Peyer's patch (tissue), 4 donors: ENCODE results near the gene TRIM38. TPM values are rescaled to one million over a fixed set of nuclear protein-coding genes. Genes with fewer than 3 reads are reported as not detected.
A peak's percentile ranks its signal among the peaks of the same experiment; 100 is the strongest.

Experiments
- DNase-seq, 3 donors: peaks; one replicate each; pipeline ENCODE4 v3.0.0-alpha.2; 2017 to 2019
- H3K27ac ChIP-seq, 4 donors: fragments of 200-600 bp; sonication (generic); one replicate each; pipeline ENCODE4 v1.5.1; 2016 to 2019
- H3K27me3 ChIP-seq, 2 donors: fragments of 200-600 bp; sonication (generic); one replicate each; pipeline ENCODE4 v1.5.1; 2019
- H3K36me3 ChIP-seq, 3 donors: fragments of 200-600 bp; sonication (generic); one replicate each; pipeline ENCODE4 v1.5.1; 2016 to 2019
- H3K4me1 ChIP-seq, 4 donors: fragments of 200-600 bp; sonication (generic); one replicate each; pipeline ENCODE4 v1.5.1; 2016 to 2019
- H3K4me3 ChIP-seq, 4 donors: fragments of 200-600 bp; sonication (generic); 1 replicate in 3 of 4; 2 replicates in 1 of 4; pipeline ENCODE4 v1.5.1; 2016 to 2019; ENCODE audit warnings: mild to moderate bottlenecking in 1 of 4
- H3K9me3 ChIP-seq, 4 donors: fragments of 200-600 bp; sonication (generic); one replicate each; pipeline ENCODE4 v1.5.1; 2016 to 2019; ENCODE audit warnings: mild to moderate bottlenecking in 1 of 4
- CTCF ChIP-seq, 6 experiments: fragments of 450-650 bp in 4 of 6; fragments of 200-600 bp in 2 of 6; sonication (generic) in 1 of 6; IDR thresholded peaks; one replicate each; pipeline ENCODE4 v1.5.1; 2017 to 2019; ENCODE audit warnings: antibody characterized with exemption in 6 of 6, mild to moderate bottlenecking in 3 of 6, moderate library complexity in 1 of 6
- POLR2A ChIP-seq, 2 donors: fragments of 450-650 bp; IDR thresholded peaks; one replicate each; pipeline ENCODE4 v1.5.1; 2017; ENCODE audit warnings: antibody characterized with exemption in 2 of 2, mild to moderate bottlenecking in 2 of 2, moderate library complexity in 2 of 2
- total RNA-seq, 4 donors: library from RNA; depleted of rRNA; stranded (reverse); fragments of >200 nt; gene quantifications; one replicate each; pipeline ENCODE4 v1.1.0, GENCODE V29; 2016

TRIM38 gene
- total RNA-seq, 4 donors from 2014 or later: 15.3 to 24.8 (median 19.3) TPM

GRCh38 chr6:25972902-25973301 is 10.3 kb downstream of the TRIM38 start:
- H3K4me3 ChIP-seq: no peak overlapping the region
- no peak overlapping the region for H3K27ac ChIP-seq
- no peaks in the 10 kb centered on the region for H3K27me3 ChIP-seq
- DNase-seq: no peak
- TF ChIP-seq POLR2A (IDR thresholded peaks at IDR 0.05) (no peak), CTCF (IDR thresholded peaks at IDR 0.05) (no peak)
- peaks cover 0 to 91% (median 0%) of the 10 kb centered on the region in 3 donors for H3K36me3 ChIP-seq
- H3K9me3 ChIP-seq: no peaks in the 10 kb centered on the region
- peaks cover 0 to 1% (median under 1%) of the 10 kb centered on the region in 4 donors for H3K4me1 ChIP-seq

GRCh38 chr6:25973923-25974555 is 11.4 kb downstream of the TRIM38 start:
- Histone ChIP-seq H3K27me3 (no peaks in the 10 kb centered on the region), H3K4me1 (no peaks in the 10 kb centered on the region), H3K4me3 (no peak overlapping the region), H3K27ac (no peak overlapping the region), H3K36me3 (peaks cover 0 to 100% (median 5%) of the 10 kb centered on the region in 3 donors), H3K9me3 (no peaks in the 10 kb centered on the region)
- TF ChIP-seq CTCF (IDR thresholded peaks at IDR 0.05) (no peak), POLR2A (IDR thresholded peaks at IDR 0.05) (no peak)
- no peak for DNase-seq

- H3K4me1 ChIP-seq: no peaks in the 10 kb centered on the region
- no peaks in the 10 kb centered on the region for H3K9me3 ChIP-seq
- H3K27me3 ChIP-seq: no peaks in the 10 kb centered on the region
- H3K27ac ChIP-seq: no peak overlapping the region
- TF ChIP-seq POLR2A (IDR thresholded peaks at IDR 0.05): no peak
- TF ChIP-seq CTCF (IDR thresholded peaks at IDR 0.05): no peak
- peaks cover 0 to 90% (median 5%) of the 10 kb centered on the region in 3 donors for H3K36me3 ChIP-seq
- no peak overlapping the region for H3K4me3 ChIP-seq
- DNase-seq: no peak
These were observed 13.4 kb downstream of the TRIM38 start for GRCh38 chr6:25975923-25976560.

- no peaks in the 10 kb centered on the region for H3K27me3 ChIP-seq
- H3K36me3 ChIP-seq: peaks cover 0 to 80% (median 5%) of the 10 kb centered on the region in 3 donors
- H3K4me1 ChIP-seq: no peaks in the 10 kb centered on the region
- H3K27ac ChIP-seq: peak overlapping the region in 2 of 4 donors; percentile 46 to 69
- no peaks in the 10 kb centered on the region for H3K9me3 ChIP-seq
- DNase-seq: no peak
- no peak overlapping the region for H3K4me3 ChIP-seq
- TF ChIP-seq POLR2A (IDR thresholded peaks at IDR 0.05): no peak
- no peak for TF ChIP-seq CTCF (IDR thresholded peaks at IDR 0.05)
These were observed 18.3 kb downstream of the TRIM38 start for GRCh38 chr6:25980935-25981334.

- DNase-seq: peak in 2 of 3 donors; percentile 61 to 64
- Histone ChIP-seq H3K36me3 (peaks cover 0 to 72% (median 5%) of the 10 kb centered on the region in 3 donors), H3K4me3 (no peak overlapping the region), H3K27ac (peak overlapping the region in 2 of 4 donors; percentile 46 to 69), H3K27me3 (no peaks in the 10 kb centered on the region), H3K9me3 (no peaks in the 10 kb centered on the region), H3K4me1 (no peaks in the 10 kb centered on the region)
- TF ChIP-seq POLR2A (IDR thresholded peaks at IDR 0.05) (no peak), CTCF (IDR thresholded peaks at IDR 0.05) (no peak)
These were observed 19.1 kb downstream of the TRIM38 start for GRCh38 chr6:25981568-25982263.
